ES-I3 (cell line): ENCODE measurements around the gene ADARB1.

Experiments
- H3K36me3 ChIP-seq: 2 replicates; pipeline ENCODE4 v1.6.1; 2013; ENCODE audit warnings: mild to moderate bottlenecking, low read length, control low read depth, moderate library complexity; ENCODE audit not compliant: insufficient read depth
- H3K4me1 ChIP-seq: 2 replicates; pipeline ENCODE4 v1.6.1; 2013; ENCODE audit warnings: mild to moderate bottlenecking, control low read depth, low read length; ENCODE audit not compliant: insufficient read depth
- H3K9ac ChIP-seq: 2 replicates; pipeline ENCODE4 v1.6.1; 2013; ENCODE audit warnings: low read depth, mild to moderate bottlenecking, low read length, moderate library complexity
- H3K9me3 ChIP-seq: 2 replicates; pipeline ENCODE4 v1.6.1; 2013; ENCODE audit warnings: mild to moderate bottlenecking, low read length, moderate library complexity; ENCODE audit not compliant: control insufficient read depth, insufficient read depth

ADARB1 gene

DNA sequence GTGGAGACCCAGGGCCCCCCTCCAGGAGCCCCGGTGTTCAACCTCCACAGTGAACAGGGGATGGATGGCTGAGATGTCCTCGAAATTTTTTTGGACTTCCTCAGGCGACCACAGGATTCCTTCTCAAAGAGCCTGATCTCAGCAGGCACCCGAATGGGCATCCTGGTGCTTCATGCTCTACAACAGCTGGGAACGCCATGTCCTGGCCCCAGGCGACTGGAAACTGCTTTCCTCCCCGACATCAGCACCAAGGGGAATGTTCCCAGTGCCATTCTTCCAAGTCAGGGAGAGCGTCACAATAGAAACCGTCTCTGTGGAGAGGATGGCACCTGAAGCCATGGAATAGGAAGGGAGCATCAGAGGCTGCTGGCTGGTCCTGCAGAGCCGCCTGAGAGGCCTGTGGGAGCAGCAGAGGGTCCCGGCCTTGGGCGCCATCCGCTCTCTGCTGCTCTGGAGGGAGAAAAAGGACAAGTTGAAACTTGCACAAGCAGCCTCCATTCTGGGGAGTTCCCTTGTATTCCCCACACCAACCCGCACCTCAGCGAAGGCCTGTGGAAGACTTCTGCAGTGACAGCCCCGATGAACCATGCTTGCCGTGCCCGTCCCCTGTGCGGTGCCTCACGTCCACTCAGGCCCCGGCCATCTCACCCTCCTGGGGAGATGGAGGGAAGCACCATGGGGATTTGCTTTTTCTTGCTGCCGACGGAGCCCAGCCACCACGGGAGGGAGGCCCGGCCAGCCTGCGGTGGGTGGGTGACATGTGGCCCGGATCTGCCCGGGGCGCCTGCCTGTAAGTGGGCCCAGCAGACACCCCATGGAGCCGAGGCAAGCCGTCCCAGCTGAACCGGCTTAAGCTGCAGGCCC, 2.3 kb upstream of the ADARB1 start:
- no peak overlapping the region for H3K9ac ChIP-seq
- no peaks in the 10 kb centered on the region for H3K9me3 ChIP-seq
- H3K4me1 ChIP-seq = peaks cover 5% of the 10 kb centered on the region; the same call in 1 of the 2 replicates
- H3K36me3 ChIP-seq = no peaks in the 10 kb centered on the region

DNA sequence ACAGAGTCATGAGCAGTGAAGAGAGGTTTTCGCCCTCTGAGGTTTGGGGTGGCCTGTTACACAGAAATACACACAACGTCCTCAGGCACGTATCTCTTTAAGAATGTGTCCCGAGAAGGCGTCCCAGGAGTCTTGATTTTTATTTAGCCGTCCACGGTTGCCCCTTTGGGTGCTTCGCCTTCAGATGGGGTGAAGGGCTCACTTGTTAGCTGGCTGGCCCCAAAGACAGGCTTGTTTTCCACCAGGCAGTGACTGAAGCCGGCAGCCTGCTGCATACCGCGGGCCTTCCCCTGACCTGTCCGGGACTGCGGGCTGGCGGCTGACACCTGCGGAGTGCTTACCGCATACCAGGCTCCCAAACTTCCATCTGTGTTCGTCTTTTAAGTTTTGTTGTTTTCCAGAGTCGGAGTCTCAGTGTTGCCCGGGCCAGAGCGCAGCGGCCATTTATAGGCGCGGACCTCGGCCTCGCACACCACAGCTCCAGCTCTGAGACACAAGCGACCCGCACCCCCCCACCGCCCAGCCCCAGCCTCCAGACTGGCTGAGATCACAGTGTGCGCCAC, 1.6 kb upstream of the ADARB1 start:
- Histone ChIP-seq H3K4me1 (peaks cover 5% of the 10 kb centered on the region; the same call in 1 of the 2 replicates), H3K9ac (no peak overlapping the region), H3K9me3 (no peaks in the 10 kb centered on the region), H3K36me3 (no peaks in the 10 kb centered on the region)

DNA sequence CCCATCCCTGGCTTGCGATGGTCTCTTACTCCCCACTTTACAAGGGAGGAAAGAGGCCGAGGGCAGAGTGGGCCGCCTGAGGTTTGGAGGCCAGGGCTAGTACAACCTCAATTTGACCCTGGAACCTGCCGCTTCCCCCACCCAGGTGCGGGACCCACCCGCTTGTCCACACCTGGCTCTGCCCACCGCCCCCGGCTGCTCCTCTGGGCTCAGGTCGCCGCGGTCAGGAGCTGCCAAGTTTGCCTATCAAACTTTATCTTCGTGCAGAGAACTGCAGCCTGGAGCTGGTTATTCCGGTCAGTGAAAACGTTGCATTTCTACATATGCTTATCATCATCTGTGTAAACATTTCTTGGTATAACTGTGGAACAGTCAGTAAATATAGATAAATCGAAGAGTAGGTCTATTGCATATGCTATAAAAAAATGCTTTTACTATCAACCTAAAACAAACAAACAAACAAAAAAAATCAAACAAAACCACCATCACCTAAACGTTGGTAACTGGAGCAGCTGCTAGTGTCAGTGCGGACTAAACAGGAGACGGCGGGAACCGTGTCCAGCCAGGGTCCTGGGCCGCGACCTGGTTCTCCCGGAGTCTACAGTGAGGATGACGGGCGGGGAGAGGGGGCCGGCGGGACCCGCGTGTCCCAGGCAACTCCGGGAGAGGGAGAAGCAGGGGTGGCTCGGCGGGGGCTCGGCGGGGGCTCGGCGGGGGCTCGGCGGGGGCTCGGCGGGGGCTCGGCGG, 906 bp upstream of the ADARB1 start:
- no peaks in the 10 kb centered on the region for H3K36me3 ChIP-seq
- peaks cover 5% of the 10 kb centered on the region; the same call in 1 of the 2 replicates for H3K4me1 ChIP-seq
- no peaks in the 10 kb centered on the region for H3K9me3 ChIP-seq
- H3K9ac ChIP-seq = no peak overlapping the region; the same call in 1 of the 2 replicates

DNA sequence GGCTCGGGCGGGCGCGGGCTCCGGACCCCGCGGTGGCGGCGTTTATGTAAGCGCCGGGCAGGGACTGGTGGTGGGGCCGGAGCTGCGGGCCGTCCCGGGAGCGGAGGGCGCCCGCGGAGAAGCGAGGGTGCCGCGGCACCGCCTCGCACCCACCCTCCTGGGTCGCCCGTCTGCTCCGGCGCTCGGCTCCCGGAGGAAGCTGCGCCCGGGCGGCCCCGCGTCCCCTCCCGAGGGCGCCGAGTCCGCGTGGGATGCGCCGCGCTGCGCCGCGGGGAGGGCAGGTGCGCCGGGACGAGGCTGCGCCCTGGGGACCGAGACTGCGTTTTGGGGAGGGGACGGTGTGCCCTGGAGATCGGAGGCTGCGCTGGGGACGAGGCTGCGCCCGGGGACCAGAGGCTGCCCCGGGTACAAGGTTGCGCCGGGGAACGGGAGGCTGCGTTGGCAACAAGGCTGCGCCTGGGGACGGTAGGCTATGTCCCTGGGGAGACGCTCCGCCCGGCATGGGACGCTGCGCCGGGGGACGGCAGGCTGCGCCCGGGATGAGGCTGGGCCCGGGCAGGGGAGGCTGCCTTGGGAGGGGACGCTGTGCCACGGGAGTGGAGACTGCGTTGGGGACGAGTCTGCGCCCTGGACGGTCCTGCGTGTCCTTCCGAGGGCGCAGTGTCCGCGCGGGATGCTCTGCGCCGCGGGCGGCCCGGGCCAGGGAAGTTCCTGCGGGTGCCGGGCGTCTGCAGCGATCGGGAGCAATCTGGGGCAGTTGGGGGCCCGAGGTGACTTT, 627 bp downstream of the ADARB1 start:
- Histone ChIP-seq H3K9me3 (no peaks in the 10 kb centered on the region), H3K9ac (peak overlapping the region; percentile 70), H3K36me3 (no peaks in the 10 kb centered on the region), H3K4me1 (peaks cover 5% of the 10 kb centered on the region; the same call in 1 of the 2 replicates)

DNA sequence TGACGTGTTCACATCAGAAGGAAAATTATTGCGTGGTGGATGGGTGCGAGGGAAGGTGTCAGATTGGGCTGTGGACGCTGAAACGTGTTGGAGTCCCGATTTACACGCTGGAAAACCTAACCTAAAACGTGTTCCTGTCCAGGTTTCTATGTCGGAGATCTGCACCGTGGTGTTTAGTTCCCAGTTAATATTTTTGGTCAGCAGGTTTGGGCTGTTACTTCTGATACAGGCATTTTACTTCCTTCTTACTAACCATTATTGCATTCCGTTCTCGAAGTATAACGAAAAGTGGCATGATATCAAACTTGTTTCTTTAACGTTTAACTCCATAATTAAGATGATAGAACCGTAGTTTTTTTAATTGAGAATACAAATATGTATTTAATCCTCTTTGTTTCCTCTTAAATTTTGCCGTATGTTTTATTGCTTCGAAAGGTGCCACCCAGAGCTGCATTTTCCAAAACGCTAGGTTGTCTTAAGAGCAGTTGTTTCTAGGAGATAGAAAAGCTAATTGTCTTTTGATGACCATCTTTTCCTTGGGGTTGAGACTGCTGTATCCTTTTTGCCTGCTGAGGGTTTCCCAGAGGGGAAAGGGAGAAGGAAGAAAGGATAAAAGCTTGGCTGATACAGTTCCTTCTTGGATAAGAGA, 1.3 kb downstream of the ADARB1 start:
- Histone ChIP-seq H3K9me3 (no peaks in the 10 kb centered on the region), H3K9ac (peak overlapping the region; percentile 70; the same call in 1 of the 2 replicates), H3K4me1 (peaks cover 5% of the 10 kb centered on the region; the same call in 1 of the 2 replicates), H3K36me3 (no peaks in the 10 kb centered on the region)

DNA sequence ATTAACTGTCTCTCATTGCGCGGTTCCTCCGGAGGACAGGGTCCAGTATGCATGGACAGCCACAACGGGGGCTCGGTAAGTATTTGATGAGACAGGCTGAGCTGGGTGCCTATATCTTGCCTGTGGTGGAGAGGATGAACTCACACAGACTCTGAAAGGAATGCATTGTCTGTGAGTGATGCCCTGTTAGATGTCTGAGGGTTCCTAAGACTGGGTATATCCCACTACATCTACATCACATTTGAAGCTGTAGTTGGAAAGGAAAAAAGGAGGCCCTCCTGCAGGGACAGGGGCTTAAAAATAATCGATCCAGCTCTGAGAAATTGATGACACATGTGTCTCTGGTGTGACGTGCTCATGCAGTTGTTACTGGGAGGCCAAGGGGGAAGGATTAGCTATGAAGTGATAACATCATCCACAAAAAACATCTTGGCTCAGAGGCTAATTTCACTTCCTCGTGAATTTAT, 1.9 kb downstream of the ADARB1 start:
- Histone ChIP-seq H3K9ac (peak overlapping the region; percentile 70; the same call in 1 of the 2 replicates), H3K9me3 (no peaks in the 10 kb centered on the region), H3K4me1 (peaks cover 5% of the 10 kb centered on the region; the same call in 1 of the 2 replicates), H3K36me3 (no peaks in the 10 kb centered on the region)

DNA sequence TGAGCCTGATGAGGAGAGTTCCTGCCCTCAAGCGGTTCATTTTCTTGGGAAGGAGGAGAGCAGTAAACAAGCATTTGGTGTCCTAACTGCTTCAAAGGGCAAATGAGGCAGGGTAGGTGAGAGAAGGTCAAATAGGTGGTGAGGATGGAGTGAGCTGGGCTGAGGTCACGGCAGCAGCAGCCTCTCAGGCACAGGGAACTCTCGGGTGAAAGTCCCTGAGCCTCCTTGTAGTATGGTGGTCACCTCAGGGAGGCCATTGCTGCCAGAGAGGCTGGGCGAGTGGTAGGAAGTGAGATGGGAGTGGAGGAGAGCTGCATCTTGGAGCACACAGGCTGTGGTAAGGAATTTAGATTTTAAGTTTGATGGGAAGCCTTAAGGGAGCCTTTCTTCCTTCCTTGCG, 4.0 kb downstream of the ADARB1 start:
- Histone ChIP-seq H3K36me3 (no peaks in the 10 kb centered on the region), H3K4me1 (peaks cover 5% of the 10 kb centered on the region; the same call in 1 of the 2 replicates), H3K9me3 (no peaks in the 10 kb centered on the region), H3K9ac (no peak overlapping the region)

DNA sequence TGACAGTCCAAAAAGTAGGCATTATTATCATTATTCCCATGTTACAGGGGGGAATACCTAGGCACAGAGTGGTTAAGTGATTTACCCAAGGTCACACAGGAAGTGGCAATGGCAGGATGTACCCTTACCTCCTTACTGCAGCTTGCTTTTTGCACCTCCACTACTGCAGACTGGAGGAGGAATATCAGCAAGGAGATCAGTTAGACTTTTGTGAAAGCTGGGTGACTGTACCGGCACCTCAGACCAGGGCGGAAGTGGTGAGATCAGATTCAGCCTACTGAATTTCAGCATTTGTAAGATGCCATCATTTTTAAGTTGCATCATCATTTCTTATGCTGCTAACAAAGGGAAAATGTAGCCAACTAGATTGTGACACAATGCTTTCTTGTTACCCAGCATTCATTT, 4.5 kb downstream of the ADARB1 start:
- Histone ChIP-seq H3K9me3 (no peaks in the 10 kb centered on the region), H3K36me3 (no peaks in the 10 kb centered on the region), H3K4me1 (peaks cover 5% of the 10 kb centered on the region; the same call in 1 of the 2 replicates), H3K9ac (no peak overlapping the region)

DNA sequence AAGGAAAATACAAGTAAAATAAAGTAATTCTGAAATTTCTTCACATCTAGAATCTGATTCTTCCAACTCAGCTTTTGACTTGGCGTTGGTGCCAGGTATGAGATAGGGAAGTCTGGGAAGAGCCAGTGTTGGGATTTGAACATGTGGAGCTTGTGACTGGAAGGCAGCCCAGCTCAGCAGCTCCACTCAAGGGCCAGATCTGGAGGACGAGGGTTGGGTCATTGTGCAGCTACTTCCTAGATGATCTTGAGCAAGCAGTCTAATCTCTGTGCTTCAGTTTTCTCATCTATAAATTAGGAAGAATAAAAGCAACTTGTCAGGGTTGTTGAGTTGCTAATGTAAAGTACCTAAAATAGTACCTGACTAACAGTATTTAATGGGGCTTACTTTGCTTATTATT, 5.0 kb downstream of the ADARB1 start:
- no peak overlapping the region for H3K9ac ChIP-seq
- no peaks in the 10 kb centered on the region for H3K36me3 ChIP-seq
- no peaks in the 10 kb centered on the region for H3K9me3 ChIP-seq
- H3K4me1 ChIP-seq = peaks cover 5% of the 10 kb centered on the region; the same call in 1 of the 2 replicates

DNA sequence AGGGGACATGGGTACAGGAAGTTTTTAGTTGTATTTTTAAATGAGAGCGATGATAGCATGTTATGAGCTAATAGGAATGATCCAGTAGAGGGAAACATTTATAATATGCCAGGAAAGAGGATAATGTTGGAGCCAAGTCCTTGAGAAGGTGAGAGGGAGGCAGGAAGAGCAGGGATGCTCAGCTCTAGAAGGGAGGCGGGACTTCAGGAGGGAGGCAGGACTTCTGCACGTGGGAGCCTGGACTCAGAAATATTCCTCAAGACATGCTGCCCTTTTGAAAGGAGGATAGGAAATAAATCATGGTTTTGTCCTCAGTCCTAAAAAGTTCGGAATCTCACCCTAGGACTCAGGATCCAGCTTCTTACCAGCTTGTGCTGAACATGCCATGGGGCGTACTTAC, 5.9 kb downstream of the ADARB1 start:
- Histone ChIP-seq H3K36me3 (no peaks in the 10 kb centered on the region), H3K9ac (no peak overlapping the region), H3K9me3 (no peaks in the 10 kb centered on the region), H3K4me1 (peaks cover 5% of the 10 kb centered on the region; the same call in 1 of the 2 replicates)

DNA sequence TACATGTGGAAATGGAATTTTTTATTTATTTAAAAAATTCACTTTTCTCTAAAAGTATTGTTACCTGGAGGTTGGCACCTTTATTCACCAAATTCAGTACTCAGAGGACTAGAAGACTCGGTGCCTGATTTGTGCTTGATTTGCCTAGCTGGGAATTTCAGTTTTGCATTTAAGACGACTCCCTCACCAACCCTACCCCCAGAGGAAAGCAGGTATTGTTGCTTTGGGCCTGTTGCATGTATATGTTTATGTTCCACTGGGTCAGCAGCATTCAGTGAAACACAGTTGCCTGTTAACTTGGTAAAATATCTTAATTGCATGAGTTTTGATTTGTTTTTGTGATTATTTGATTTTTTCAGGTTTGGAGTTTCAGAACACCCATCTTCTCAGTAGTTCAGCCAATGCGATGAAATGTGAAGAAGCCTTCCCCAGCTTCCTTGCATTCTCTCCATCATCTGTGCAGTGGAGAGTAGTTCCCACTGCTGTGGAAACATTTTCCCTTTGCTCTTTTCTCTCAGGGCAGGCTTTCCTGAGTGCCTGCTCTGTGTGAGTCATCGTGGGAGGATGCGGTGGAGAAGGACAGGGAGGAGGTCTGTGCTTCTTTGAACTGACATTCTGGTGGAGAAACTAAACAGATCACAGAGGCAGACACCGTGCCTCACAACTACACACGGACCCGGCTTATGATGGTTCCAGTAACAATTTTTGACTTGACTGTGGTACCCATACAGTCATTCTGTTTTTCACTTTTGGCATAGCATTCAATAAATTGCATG, 6.4 kb downstream of the ADARB1 start:
- Histone ChIP-seq H3K9me3 (no peaks in the 10 kb centered on the region), H3K4me1 (peaks cover 5% of the 10 kb centered on the region; the same call in 1 of the 2 replicates)

DNA sequence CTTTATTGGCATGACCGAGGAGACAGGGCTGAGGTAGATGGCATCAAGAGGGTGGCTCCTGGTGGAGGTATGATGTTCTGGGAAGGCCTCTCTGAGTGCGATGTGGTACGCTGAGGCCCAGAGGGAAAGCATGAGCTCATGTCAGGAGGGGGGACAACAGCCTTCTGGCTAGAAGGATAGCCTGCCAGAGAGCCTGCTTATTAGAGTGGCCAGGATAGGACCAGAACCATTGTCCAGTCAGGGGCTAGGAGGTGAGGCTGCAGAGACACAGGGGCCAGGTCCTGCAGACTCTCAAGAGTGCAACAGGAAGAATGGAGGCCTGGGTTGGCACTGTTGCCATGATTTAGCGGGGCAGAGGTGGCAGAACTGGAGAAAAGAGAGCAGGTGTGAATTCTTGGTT, 7.3 kb downstream of the ADARB1 start:
- no peak overlapping the region for H3K9ac ChIP-seq
- no peaks in the 10 kb centered on the region for H3K4me1 ChIP-seq
- no peaks in the 10 kb centered on the region for H3K36me3 ChIP-seq
- no peaks in the 10 kb centered on the region for H3K9me3 ChIP-seq

More for the DNA sequence above, 6.4 kb downstream of the ADARB1 start:
- no peak overlapping the region for H3K9ac ChIP-seq
- H3K36me3 ChIP-seq = no peaks in the 10 kb centered on the region

DNA sequence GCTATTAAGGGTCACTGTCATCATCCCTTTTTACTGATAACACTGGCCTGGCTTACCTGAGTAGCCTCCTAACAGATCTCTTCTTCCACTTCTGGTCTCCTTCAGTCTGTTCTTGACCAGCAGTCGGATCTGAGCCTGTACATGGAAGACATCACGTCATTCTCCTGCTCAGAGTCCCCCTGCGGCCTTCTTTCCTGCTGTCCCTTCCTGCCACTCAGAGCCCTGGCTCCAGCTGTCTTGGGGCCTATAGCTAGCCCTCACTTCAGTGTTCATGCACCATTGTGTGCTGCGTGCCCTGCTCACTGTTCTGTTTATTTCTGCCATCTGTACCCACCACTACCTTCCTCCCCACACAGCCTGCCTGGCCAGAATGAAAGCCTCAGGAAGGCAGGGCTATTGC, 8.4 kb downstream of the ADARB1 start:
- Histone ChIP-seq H3K9me3 (no peaks in the 10 kb centered on the region), H3K9ac (no peak overlapping the region), H3K36me3 (no peaks in the 10 kb centered on the region), H3K4me1 (no peaks in the 10 kb centered on the region)
